Measurements from ENCODE around the gene CPPED1.

The CPPED1 gene

DNA sequence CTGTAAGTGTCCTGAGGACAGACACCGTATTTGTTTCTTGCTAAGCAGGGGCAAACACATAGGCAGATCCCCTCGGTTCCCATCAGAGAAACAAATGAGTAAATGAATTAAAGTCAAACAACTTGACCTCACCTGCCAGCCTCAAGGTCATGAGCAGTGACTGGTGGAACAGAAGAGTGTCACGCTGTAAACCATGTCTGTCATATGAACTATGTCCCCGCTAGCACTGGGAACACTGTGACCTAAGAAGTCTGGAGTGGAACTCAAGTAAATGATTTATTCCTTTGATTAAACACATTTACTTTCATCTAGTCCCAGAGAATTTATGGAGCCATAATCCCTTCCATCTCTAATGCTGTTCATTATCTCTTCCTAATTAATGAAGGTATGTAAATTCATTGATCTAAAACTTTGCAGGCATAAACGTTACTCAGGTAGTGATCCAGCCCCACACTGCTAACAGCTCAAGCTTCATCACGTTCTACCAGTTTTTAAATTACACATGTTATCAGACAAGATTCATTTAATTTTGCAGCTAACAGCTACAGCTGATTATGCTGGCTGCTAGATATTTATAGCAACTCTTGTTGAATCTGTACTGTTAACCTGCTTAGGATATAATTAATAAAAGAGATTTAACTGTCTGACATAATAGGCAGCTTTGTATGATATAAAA is 38.7 kb downstream of the CPPED1 start:
- DNase-seq, result no peak

DNA sequence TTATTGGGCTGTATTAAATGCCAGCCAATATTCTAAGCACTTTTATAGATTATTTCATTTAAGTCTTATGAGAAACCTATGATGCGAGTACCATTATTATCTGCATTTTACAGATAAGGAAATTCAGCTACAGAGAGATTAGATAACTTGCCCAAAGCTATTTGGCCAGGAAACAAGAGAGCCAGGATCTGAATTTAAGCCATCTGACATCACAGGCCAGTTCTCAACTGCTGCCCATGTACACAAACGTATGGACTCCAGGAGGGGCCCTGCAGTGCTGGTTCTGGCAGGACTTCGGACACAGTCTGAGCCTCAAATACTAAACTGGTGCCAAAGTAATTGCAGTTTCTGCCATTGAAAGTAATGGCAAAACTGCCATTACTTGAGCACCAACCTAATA is 40.2 kb downstream of the CPPED1 start:
- no peak for DNase-seq

DNA sequence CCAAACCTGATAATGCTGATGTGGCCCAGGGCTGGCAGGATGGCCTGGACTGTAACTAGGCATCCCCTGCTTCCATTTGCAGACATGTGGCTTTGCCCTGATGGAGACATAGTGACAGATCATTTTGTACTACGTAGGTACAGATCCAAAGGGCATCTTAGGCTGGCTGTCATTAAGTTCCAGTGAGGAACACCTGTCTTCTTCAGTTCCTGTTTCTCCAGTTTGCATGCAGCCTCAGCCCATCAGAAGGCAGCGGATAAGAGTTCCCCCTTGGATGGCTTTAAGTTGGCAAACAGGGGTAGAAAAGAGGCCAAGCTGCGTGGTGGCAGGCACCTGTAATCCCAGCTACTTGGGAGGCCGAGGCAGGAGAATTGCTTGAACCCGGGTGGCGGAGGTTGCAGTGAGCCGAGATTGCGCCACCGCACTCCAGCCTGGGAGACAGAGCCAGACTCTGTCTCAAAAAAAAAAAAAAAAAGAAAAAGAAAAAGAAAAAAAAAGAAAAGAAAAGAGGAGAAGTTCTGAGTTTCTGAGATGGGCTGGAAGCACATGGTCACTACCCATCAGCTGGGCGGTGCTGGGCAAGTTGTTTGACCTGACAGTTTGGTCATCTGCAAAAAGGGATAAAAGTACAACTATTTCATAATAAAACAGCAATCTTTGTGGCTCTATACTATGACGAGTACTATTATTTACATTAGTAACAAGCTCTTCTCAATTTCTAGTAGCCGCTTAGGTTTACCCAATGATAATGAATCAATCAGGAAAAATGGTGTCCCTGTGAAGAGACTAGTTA is 42.7 kb downstream of the CPPED1 start:
- DNase-seq, result no peak

DNA sequence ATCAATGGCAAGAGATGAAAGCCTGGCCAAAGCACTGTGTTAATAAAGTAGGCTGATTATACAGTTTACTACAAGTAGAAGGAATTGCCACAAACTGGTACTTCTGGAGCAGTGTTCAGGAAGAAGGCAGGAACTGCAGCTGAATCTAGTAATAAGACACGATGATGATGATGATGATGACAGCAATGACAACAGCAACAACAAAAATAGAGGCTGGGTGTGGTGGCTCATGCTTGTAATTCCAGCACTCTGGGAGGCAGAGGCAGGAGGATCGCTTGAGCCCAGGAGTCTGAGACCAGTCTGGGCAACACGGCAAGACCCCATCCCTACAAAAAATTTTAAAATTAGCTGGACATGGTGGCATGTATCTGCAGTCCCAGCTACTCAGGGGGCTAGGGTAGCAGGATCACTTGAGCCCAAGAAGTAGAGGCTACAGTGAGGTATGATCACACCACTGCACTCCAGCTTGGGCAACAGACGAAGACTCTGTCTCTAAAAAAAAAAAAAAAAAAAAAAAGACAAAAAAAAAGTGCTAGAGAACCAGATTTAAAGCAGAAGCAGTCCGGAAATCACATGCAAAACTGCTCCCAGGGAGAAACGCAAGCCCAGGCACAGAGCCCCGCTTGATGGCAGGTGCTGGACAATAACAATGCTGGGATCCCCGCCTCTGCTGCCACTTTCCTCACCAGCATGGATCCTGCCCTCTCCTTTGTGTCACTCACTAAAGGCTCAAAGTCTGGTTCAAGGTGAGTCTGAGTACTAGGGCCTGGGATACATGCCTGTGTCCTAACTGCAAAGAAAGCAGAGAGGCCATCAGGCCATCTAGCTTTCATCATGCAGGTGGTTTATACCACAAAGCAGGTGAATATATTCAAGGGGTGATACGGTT is 44.8 kb downstream of the CPPED1 start:
- DNase-seq, result no peak

DNA sequence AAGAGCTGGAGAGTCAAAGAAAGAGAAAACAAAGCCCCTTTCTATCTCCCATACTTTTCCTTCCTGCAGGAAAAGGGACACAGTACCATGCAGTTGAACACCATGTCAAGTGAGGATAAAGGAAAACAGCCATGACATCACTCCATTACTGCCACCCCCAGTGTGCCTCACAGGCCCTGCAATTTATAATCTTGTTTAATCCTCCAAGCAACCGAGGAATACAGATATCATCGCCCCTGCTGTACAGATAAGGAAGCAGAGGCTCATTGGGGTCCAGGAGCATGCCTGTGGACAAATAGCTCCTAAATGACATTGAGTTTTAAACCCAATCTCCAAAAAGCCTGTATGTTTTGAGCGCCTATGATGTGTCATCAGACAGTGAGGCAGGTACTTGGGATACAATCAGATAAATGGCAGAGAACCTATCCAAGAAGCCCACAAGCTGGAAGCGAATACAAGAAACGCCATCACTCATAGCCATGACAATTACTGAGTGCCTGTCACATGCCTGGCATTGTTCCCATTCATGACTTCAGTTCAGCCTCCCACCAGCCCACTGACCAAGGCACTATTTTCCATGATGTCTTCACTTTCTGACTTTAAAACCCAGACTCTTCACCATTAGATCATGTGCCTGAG is 45.5 kb downstream of the CPPED1 start:
- DNase-seq, result no peak

DNA sequence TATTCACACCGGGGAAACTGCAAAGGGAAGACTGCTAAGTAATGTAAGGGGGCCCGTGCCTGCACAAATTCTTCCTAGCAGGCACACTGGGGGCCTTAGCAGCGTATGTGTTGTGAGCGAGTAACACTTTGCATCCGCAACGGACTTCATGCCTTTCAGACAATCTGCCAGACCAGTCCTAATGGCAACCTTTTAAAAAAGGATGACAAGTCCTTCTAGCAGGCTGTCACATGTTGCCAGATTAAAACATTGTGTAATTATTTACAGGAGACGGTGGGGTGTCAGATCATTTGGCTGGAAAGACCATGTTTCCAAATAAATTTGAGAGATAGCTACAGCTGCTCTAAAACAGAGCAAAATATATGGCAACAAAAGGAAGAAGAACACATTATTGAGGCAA is 46.1 kb downstream of the CPPED1 start:
- DNase-seq, result no peak

DNA sequence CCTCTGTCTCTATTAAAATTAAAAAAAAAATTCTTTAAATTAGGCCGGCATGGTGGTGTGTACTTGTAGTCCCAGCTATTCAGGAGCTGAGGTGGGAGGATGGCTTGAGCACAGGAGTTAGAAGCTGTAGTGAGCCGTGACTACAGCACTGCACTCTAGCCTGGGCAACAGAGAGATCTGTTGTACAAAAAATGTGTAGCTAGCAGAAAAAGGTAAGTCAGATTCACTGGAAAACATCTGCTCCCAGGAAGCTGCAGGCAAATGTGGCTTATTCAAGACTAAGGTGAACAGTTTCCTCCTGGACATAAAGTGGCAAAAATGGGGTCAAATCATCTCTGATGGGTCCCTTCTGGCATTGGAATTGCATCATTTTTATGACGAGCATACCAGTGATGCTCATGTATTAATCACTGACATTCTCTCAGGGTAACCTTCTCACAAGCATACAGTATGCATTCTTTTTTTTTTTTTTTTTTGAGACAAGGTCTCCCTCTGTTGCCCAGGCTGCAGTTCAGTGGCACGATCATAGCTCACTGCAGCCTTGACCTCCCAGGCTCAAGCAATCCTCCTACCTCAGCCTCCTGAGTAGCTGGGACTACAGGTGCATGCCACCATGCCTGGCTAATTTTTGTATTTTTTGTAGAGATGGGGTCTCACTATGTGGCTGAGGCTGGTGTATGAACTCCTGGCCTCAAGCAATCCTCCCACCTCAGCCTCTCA is 48.7 kb downstream of the CPPED1 start:
- no peak for DNase-seq

DNA sequence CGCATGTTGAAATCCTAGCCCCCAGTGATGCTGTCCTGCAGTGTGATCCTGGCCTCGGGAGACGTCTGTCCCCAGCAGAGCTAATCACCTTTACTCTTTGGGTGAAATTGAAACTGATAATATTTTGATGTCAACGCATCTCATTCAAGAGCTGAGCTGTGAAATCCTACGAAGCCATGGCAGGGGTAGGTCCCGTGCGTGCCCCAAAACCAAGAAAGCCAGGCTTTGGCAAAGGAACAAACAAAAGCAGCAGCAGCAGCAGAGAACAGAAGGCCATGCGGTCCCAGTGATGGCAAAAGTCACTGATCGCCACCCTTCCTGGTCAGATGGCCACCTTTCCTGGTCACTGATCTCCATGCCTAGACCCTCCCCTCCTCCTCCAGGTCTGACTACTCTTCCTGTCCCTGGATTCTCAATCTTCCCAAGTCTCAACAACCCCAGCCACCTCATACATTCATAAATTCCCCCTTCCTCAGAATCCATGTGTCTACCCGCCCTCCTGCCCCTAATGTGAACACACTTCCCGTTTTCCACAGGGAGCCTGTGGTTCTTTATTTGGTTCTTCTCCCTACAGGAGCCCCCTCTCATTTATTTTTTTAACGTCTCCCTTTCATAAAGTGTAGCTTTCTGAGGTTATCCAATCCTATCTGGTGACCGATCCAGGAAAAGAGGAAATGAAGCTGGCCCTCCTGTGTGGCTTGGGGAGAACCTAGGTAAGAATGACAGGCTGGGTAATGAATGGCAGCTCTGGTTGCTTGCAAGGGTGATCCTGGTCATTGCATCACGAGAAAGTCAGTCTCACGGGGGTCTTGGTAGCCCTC is 50.3 kb downstream of the CPPED1 start:
- no peak for DNase-seq

DNA sequence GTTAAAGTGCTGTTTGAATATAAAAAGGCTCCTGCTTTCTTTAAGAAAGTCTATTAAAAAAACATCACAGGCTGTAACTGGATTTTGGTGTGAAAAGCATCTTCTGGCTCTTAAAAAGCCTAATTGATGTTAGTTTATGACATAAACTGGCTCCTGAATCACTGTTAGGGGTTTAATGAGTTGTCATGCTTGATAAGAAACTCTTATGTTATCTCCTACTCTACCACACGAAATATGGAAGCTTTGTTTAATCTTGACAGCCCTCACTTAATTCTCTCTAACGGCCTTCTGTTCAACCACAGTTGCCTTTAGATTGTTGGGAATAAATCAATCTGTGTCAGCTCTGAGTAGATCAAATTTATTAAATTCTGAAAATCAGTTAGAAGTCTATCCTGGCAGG is 51.5 kb downstream of the CPPED1 start:
- no peak for DNase-seq

DNA sequence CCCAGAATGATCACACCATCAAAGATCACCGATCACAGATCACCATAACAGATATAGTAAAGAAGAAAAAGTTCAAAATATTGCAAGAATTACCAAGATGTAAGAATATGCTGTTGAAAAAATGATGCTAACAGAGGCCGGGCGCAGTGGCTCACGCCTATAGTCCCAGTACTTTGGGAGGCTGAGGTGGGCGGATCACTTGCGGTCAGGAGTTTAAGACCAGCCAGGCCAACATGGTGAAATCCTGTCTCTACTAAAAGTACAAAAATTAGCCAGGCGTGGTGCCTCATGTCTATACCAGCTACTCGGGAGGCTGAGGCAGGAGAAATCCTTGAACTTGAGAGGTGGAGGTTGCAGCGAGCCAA is 53.2 kb downstream of the CPPED1 start:
- DNase-seq, result no peak

DNA sequence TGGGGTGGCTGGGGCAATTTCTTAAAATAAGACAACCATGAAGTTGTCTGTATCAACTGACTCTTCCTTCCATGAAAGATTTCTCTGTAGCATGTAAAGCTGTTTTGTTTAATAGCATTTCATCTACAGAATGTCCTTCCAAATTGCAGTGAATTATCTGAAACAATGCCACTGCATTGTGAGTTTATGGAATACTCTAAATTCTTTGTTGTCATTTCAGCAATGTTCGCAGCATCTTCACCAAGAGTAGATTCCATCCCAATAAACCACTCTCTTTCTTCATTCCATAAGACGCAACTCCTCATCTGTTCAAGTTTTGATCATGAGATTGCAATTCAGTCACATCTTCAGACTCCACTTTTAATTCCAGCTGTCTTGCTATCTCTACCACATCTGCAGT is 54.6 kb downstream of the CPPED1 start:
- DNase-seq, result no peak

DNA sequence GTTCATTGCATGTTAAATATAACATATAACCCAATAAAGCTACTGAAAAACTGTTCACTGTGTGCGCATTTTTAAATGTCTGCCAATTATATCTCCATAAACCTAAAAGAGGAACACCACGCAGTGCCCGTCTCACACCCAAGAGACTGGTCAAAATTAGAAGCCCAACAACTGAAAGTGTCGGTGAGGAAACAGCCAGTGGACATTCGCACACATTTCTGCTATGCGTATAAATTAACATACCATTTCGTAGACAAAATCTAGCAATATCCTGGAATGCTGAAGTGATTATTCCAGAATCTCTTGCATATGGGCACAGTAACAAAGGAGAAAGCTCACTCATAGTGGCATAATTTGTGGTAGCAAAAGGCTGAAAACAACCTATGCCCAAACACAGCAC is 55.9 kb downstream of the CPPED1 start:
- DNase-seq, result no peak

DNA sequence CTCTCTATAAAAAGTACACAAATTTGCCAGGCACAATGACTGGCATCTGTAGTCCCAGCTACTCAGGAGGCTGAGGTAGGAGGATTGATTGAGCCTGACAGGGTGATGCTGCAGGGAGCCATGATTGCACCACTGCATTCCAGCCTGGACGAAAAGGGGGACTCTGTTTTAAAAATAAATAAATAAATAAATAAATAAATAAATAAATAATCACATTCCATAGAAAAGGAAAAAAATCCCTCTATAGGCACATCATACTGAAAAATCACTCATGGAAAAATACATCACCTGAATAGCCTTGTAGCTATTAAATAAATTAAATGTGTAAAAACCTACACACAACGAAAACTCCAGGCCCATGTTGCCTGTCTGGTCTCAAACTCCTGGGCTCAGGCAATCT is 56.4 kb downstream of the CPPED1 start:
- DNase-seq, result no peak

DNA sequence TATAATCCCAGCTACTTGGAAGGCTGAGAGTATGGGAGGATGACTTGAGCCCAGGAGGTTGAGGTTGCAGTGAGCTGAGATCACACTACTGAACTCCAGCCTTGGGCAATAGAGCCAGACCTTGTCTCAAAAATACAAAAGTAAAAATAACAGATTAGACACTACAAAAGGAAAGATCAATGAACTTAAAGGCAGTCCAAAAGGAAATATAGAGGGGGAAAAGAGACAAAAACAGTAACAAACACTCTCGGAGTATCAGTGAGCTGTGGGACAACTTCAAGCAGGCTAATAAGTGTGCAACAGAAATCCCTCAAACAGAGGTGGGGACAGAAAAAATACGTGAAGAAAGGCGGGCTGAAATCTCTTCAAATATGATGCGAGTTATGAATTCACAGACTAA is 58.8 kb downstream of the CPPED1 start:
- no peak for DNase-seq

DNA sequence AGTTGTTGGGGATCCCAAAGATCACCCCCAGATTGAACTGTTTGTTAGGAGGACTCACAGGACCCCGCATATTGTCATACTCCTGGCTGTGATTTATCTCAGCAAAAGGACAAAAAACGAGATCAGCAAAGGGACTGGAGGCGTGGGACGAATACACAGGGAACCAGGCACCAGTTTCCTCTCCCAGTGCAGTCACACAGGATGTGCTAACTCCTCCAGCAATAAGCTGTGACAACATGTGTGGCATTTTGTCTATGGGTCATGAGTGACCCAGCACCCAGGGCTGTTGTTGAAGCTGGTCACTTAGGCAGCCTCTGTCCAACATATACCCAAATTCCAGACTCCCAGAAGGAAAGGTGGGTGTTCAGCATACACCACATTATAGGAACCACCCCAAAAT is 60.9 kb downstream of the CPPED1 start:
- no peak for DNase-seq

DNA sequence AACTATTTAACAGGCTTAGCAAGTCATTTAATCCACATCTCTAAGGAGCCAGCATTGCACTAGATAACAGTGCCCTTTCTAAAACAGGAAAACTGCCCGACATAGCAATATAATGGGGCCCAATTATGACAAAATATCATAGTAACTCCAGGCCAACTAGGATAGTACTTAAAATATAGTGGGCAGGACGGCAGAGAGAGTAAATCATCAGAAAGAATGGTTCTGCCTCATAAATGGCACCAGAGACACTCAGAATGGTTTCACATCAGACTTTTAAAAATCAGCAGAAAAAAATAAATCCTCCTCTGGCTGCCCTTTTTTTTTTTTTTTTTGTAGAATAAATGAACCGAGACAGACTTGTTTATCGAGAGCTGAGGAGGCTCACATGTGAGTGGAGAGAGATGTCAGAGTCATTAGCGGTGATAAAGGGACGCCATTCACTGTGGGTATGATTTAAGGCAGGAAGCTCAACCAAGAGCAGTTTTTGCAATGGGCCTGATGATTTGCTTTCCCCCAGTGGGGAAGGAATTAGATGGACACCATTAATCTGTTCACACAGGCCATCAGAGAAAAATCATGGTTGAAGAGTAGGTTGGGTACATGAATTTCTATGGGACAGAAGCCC is 62.6 kb downstream of the CPPED1 start:
- no peak for DNase-seq

DNA sequence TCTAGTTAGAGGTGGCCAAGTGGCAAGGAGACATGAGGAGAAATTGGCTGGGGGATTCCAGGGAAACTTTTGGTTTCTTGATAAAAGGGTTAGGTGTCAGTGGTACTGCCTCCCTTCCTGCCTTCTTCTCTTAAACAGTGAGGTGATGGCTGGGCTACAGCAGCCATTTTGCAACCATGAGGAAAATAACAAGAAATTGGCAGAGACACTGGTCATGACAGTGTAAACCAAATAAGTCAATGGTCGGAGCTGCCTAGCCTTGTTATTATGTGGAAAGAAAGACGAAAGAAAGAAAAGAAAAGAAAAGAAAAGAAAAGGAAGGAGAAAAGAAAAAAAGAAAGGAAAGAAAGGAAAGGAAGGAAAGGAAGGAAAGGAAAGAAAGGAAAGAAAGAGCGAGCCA is 63.9 kb downstream of the CPPED1 start:
- DNase-seq, result no peak

DNA sequence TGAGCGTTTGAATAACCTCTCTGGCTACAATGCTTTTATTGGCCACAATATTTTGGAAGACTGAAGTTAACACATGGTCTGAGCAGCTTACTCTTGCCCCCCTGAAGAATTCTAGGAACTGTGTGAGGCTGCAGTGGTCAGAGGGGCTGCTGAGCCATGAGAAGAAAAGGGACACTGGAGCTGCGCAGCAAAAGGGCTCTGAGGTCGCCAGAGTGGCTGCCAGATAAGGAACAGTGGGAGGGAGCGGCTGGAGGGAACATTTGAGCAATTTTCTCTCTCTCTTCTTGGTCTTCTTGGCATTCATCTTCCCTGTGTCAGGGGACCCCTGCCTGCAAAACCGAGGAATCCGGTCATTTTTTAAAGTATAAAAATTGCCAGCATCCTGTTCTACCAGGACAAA is 66.1 kb downstream of the CPPED1 start:
- no peak for DNase-seq

DNA sequence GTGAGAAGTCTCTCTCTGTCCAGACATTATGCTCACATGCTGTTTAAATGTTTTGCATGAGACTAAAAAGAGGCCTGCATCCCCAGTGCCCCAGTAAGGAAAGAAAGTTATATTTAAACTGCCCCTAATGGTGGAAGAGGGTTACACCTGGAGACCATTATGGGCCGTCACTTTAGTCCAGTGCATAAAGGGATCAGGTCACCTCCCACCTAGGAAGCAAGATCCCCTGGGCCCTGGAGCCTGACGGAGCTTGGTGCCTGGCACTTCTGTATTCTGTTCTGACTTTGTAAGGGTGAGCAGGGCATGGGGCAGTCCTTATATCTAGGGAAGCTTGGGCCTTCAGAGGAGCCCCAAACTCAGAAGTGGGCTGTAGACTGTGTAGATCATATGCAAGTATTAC is 67.9 kb downstream of the CPPED1 start:
- no peak for DNase-seq

DNA sequence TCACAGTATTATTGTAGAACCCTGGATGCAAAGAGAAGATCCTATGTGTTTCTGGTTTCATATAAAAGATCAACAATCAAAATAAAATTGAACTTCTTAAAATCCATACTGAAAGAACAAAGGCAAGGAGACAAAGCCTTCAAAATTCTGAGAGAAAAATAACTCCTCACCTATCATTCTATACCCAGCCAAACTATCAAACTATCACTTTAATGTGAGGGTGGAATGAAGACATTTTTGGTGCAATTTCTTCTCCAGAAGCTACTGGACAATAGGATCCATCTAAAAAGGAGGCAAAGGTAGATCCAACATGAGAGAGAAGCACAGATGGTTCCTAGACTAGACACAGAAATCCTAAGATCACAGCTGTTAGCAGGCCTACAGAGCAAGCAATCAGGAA is 71.1 kb downstream of the CPPED1 start:
- no peak for DNase-seq

DNA sequence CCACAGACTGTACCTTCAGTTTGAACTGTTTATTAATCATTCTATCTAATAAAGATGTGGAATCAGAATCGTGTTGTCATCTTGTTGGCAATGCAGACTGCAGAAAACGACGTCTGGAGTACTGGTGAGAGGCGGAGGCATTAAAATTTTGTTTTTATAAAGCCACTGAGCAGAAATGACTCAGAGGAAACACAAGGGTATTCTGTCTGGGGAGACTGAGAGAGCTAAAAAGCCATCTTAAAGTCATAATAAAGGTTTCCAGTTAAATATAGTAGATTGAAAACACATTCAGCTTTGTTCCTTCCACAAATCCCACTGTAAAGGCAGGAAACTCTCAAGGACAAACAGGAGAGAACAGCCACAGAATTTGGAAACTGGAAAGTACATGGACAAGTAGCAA is 74.2 kb downstream of the CPPED1 start:
- DNase-seq, result no peak
